Measurements from ENCODE around the gene DSC1. TPM values are rescaled to one million over a fixed set of nuclear protein-coding genes. Genes with fewer than 3 reads are reported as not detected.
A peak's percentile ranks its signal among the peaks of the same experiment; 100 is the strongest.

Gene DSC1
- total and polyA plus RNA-seq, 4 donors: 0.06 to 0.28 (median 0.10) TPM

DNA sequence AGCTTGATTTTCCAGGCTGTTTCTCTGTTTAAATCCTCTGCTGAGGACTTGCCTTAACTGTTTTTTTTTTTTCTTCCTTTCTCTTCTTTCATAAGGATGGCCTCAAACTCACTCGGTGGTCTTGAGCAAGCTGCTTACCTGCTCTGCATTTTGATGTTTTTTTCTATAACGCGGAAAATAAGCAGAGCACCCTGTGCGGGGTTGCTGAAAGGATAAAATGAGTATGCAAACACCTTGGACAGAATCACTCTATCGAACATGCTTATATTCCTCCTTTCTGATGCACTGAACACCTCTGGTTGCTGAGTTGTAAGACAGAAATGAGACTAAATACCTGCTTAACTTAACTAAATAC, 41.1 kb upstream of the DSC1 start:
- no peak for DNase-seq (ENCODE audit: low read depth in 4 of 6, low spot score in 6 of 6)
- H3K4me3 ChIP-seq (ENCODE audit: low read depth, low read length): no peak overlapping the region
- H3K36me3 ChIP-seq (ENCODE audit: control insufficient read depth, insufficient read depth, low read length): no peaks in the 10 kb centered on the region
- H3K4me1 ChIP-seq (ENCODE audit: control insufficient read depth, insufficient read depth, low read length): peaks cover 3% of the 10 kb centered on the region
- H3K9me3 ChIP-seq (ENCODE audit: control insufficient read depth, insufficient read depth, low read length): no peaks in the 10 kb centered on the region
- WGBS (ENCODE audit: insufficient coverage): no CpG with 5 or more reads among the region's 5 CpGs
- no peaks in the 10 kb centered on the region for H3K27me3 ChIP-seq (ENCODE audit: control insufficient read depth, insufficient read depth, low read length)
- no peak overlapping the region for H3K27ac ChIP-seq (ENCODE audit: low read depth, low read length)

DNA sequence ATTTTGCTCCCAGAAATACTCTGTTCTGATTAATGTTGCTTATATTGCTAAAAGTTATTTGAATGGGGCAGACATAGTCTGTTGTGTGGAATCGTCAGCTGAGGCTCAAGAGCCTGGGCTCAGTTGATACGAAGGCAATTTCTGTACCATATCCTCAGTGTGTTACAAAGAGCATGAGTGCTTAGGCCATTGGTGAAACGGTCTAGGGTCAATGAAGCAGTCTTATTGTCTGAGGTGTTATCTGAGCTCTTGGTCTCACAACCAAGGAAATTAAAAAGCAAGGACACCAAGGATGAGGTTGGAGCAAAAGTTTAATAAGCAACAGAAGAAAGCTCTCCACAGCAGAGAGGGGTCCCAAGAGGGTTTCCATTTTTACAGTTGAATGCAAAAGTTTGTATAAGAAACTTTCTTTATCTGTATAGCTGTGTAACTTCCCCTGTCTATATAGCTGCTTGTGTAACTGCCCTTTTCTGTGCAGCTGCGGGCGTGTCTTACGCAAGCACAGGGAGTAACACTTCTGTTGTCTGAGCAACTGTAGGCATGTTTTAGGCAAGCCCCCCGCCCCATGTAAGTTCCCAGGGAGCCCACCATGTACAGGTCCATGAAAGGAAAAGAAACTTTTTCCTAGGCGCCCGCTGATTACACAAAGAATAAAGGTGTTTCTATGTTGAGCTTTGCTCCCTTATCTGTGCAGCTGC, 40.6 kb upstream of the DSC1 start:
- DNase-seq (ENCODE audit: low read depth in 4 of 6, low spot score in 6 of 6): no peak
- 48% methylated on average over 6 of the region's 9 CpGs for WGBS (ENCODE audit: insufficient coverage)
- no peak overlapping the region for H3K4me3 ChIP-seq (ENCODE audit: low read depth, low read length)
- no peaks in the 10 kb centered on the region for H3K27me3 ChIP-seq (ENCODE audit: control insufficient read depth, insufficient read depth, low read length)
- H3K27ac ChIP-seq (ENCODE audit: low read depth, low read length): no peak overlapping the region
- no peaks in the 10 kb centered on the region for H3K36me3 ChIP-seq (ENCODE audit: control insufficient read depth, insufficient read depth, low read length)
- H3K4me1 ChIP-seq (ENCODE audit: control insufficient read depth, insufficient read depth, low read length): peaks cover 3% of the 10 kb centered on the region
- no peaks in the 10 kb centered on the region for H3K9me3 ChIP-seq (ENCODE audit: control insufficient read depth, insufficient read depth, low read length)

DNA sequence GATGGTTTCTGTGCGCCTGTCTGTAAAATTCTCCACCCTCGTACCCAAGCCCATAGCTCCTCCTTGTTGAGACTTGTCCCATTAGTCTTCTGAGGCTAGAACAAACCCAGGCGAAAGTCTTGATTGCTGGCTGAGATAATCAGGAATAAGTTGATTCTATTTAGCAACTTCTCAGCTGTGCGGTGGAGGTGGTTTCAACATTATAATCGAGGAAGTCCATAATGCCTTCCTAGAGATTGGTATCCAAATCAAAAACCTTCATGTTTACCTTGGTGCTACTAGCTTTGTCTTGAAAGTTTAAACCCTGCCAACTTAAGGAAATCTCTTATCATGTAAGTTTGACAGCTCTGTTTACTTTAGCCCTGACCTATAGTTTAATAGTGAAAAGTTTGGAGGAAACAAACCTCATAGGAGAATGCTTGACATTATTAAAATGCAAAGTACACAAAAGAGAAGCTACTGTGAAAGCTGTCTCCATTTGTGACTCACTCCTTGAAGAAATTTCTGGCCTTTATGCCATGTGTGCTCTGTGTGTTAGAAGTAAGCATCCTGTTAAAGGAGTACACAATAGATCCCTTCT, 36.6 kb upstream of the DSC1 start:
- Histone ChIP-seq H3K27ac (ENCODE audit: low read depth, low read length) (no peak overlapping the region), H3K27me3 (ENCODE audit: control insufficient read depth, insufficient read depth, low read length) (no peaks in the 10 kb centered on the region), H3K4me1 (ENCODE audit: control insufficient read depth, insufficient read depth, low read length) (no peaks in the 10 kb centered on the region), H3K4me3 (ENCODE audit: low read depth, low read length) (no peak overlapping the region), H3K9me3 (ENCODE audit: control insufficient read depth, insufficient read depth, low read length) (no peaks in the 10 kb centered on the region), H3K36me3 (ENCODE audit: control insufficient read depth, insufficient read depth, low read length) (no peaks in the 10 kb centered on the region)
- no peak for DNase-seq (ENCODE audit: low read depth in 4 of 6, low spot score in 6 of 6)
- WGBS (ENCODE audit: insufficient coverage): no CpG with 5 or more reads among the region's 5 CpGs

GRCh38 chr18:31197676-31198075, 35.0 kb upstream of the DSC1 start:
- Histone ChIP-seq H3K36me3 (ENCODE audit: control insufficient read depth, insufficient read depth, low read length) (no peaks in the 10 kb centered on the region), H3K9me3 (ENCODE audit: control insufficient read depth, insufficient read depth, low read length) (no peaks in the 10 kb centered on the region), H3K27ac (ENCODE audit: low read depth, low read length) (no peak overlapping the region), H3K27me3 (ENCODE audit: control insufficient read depth, insufficient read depth, low read length) (no peaks in the 10 kb centered on the region), H3K4me1 (ENCODE audit: control insufficient read depth, insufficient read depth, low read length) (no peaks in the 10 kb centered on the region), H3K4me3 (ENCODE audit: low read depth, low read length) (no peak overlapping the region)
- peak in 1 of 6 donors; percentile 6 for DNase-seq (ENCODE audit: low read depth in 4 of 6, low spot score in 6 of 6)
- WGBS (ENCODE audit: insufficient coverage): 0% methylated on average over 1 of the region's 2 CpGs

DNA sequence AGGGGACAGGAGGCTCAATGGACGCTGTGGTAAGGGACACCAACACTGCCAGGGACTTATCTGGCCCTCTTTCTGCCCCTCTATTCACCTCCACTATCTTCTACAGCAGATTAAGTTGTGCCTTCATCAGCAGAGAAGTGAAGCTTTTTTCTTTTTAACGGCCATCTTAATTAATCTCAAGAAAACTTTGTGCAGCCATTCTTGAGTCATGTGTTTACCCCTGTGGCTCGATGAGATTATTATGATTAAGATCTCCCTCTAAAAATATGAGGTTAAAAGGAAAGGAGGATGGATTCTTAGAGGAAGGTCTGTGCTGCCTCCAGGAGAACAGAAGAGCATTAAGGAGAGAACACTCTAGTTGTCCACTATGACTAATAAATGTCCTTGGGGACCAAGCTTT, 32.4 kb upstream of the DSC1 start:
- Histone ChIP-seq H3K36me3 (ENCODE audit: control insufficient read depth, insufficient read depth, low read length) (no peaks in the 10 kb centered on the region), H3K9me3 (ENCODE audit: control insufficient read depth, insufficient read depth, low read length) (no peaks in the 10 kb centered on the region), H3K4me1 (ENCODE audit: control insufficient read depth, insufficient read depth, low read length) (no peaks in the 10 kb centered on the region), H3K27ac (ENCODE audit: low read depth, low read length) (no peak overlapping the region), H3K4me3 (ENCODE audit: low read depth, low read length) (no peak overlapping the region), H3K27me3 (ENCODE audit: control insufficient read depth, insufficient read depth, low read length) (no peaks in the 10 kb centered on the region)
- WGBS (ENCODE audit: insufficient coverage): 86% methylated on average over 1 of the region's 3 CpGs
- no peak for DNase-seq (ENCODE audit: low read depth in 4 of 6, low spot score in 6 of 6)

DNA sequence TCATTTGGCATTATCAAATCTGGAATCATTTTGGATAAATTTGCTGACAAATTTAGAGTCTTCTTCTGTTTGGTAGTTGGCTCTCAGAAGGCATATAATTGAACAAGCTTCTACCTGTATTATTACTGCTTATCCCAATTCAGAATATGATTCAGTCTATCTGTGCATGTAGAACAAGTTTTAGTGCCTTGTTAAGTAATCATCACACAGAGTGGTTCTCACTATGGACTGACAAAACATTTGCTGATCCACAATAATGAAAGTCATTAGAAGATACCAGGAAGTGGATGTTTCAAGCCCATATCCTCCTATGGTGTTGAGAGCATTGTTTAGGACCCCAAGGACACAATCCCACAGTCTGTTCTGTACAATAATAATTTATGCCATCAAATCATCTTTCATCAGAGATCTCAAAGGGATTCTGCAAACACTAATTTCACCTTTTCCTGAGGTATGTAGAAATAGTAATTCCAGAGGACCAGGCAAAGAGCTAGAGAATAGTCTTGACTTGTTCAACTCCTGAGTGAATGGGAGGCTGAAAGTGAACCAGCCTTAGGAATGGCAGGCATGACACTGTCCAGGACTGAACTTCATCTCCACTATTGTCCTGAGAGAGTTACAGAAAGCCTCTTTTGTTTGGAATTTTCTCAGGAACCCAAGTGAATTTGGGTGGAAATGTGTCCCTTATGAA, 29.6 kb upstream of the DSC1 start:
- H3K9me3 ChIP-seq (ENCODE audit: control insufficient read depth, insufficient read depth, low read length): no peaks in the 10 kb centered on the region
- H3K4me3 ChIP-seq (ENCODE audit: low read depth, low read length): no peak overlapping the region
- no peaks in the 10 kb centered on the region for H3K27me3 ChIP-seq (ENCODE audit: control insufficient read depth, insufficient read depth, low read length)
- no peaks in the 10 kb centered on the region for H3K36me3 ChIP-seq (ENCODE audit: control insufficient read depth, insufficient read depth, low read length)
- no peak for DNase-seq (ENCODE audit: low read depth in 4 of 6, low spot score in 6 of 6)
- H3K4me1 ChIP-seq (ENCODE audit: control insufficient read depth, insufficient read depth, low read length): no peaks in the 10 kb centered on the region
- H3K27ac ChIP-seq (ENCODE audit: low read depth, low read length): no peak overlapping the region

- DNase-seq (ENCODE audit: low read depth in 4 of 6, low spot score in 6 of 6): no peak
- WGBS (ENCODE audit: insufficient coverage): no CpG with 5 or more reads among the region's 2 CpGs
- Histone ChIP-seq H3K27ac (ENCODE audit: low read depth, low read length) (no peak overlapping the region), H3K4me1 (ENCODE audit: control insufficient read depth, insufficient read depth, low read length) (no peaks in the 10 kb centered on the region), H3K27me3 (ENCODE audit: control insufficient read depth, insufficient read depth, low read length) (no peaks in the 10 kb centered on the region), H3K36me3 (ENCODE audit: control insufficient read depth, insufficient read depth, low read length) (no peaks in the 10 kb centered on the region), H3K9me3 (ENCODE audit: control insufficient read depth, insufficient read depth, low read length) (no peaks in the 10 kb centered on the region), H3K4me3 (ENCODE audit: low read depth, low read length) (no peak overlapping the region)
These were observed 28.3 kb upstream of the DSC1 start for GRCh38 chr18:31190919-31191318.

- WGBS (ENCODE audit: insufficient coverage): no CpG with 5 or more reads among the region's 2 CpGs
- H3K27me3 ChIP-seq (ENCODE audit: control insufficient read depth, insufficient read depth, low read length): no peaks in the 10 kb centered on the region
- H3K27ac ChIP-seq (ENCODE audit: low read depth, low read length): no peak overlapping the region
- no peak for DNase-seq (ENCODE audit: low read depth in 4 of 6, low spot score in 6 of 6)
- no peaks in the 10 kb centered on the region for H3K9me3 ChIP-seq (ENCODE audit: control insufficient read depth, insufficient read depth, low read length)
- no peak overlapping the region for H3K4me3 ChIP-seq (ENCODE audit: low read depth, low read length)
- no peaks in the 10 kb centered on the region for H3K36me3 ChIP-seq (ENCODE audit: control insufficient read depth, insufficient read depth, low read length)
- no peaks in the 10 kb centered on the region for H3K4me1 ChIP-seq (ENCODE audit: control insufficient read depth, insufficient read depth, low read length)
These were observed 27.1 kb upstream of the DSC1 start for GRCh38 chr18:31189757-31190156.

- H3K27me3 ChIP-seq (ENCODE audit: control insufficient read depth, insufficient read depth, low read length): no peaks in the 10 kb centered on the region
- DNase-seq (ENCODE audit: low read depth in 4 of 6, low spot score in 6 of 6): peak in 2 of 6 donors; percentile 10 to 50
- H3K9me3 ChIP-seq (ENCODE audit: control insufficient read depth, insufficient read depth, low read length): peaks cover 4% of the 10 kb centered on the region
- H3K4me3 ChIP-seq (ENCODE audit: low read depth, low read length): no peak overlapping the region
- no peaks in the 10 kb centered on the region for H3K36me3 ChIP-seq (ENCODE audit: control insufficient read depth, insufficient read depth, low read length)
- H3K4me1 ChIP-seq (ENCODE audit: control insufficient read depth, insufficient read depth, low read length): no peaks in the 10 kb centered on the region
- WGBS (ENCODE audit: insufficient coverage): 31% methylated on average over 2 of the region's 4 CpGs
- H3K27ac ChIP-seq (ENCODE audit: low read depth, low read length): peak overlapping the region; percentile 52
These were observed 22.7 kb upstream of the DSC1 start for GRCh38 chr18:31185186-31185950.

Data from spinal cord (tissue), 10 donors.